GM19035 (cell line): Measurements from ENCODE around the gene KLHL22.
"Not testable (repeated sequence)": the region's sequence is repeated elsewhere in the genome, so short reads cannot be mapped to it uniquely, and the experiment has no call there.

ENCODE experiments used
- ATAC-seq: cut with Tn5 transposase; IDR thresholded peaks from one replicate; pipeline ENCODE4 v1.9.1; 2021; ENCODE audit not compliant: unreplicated experiment

Gene KLHL22

GRCh38 chr22:20503816-20504215, 8.2 kb upstream of the KLHL22 start:
- ATAC-seq = no peak

DNA sequence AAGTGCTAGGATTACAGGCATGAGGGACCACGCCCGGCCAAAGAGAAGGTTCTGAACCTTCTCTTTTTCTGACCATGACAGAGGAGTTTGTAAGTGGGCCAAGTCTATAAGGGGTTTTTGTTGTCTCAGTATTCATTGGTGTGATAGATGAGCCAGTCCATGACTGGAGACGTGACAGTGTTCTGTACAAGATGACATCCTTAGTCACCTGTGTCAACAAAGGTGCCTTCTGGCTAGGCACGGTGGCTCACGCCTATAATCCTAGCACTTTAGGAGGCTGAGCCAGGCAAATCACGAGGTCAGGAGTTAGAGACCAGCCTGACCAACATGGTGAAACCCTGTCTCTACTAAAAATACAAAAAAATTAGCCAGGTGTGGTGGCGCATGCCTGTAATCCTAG, 4.2 kb upstream of the KLHL22 start:
- no peak for ATAC-seq

DNA sequence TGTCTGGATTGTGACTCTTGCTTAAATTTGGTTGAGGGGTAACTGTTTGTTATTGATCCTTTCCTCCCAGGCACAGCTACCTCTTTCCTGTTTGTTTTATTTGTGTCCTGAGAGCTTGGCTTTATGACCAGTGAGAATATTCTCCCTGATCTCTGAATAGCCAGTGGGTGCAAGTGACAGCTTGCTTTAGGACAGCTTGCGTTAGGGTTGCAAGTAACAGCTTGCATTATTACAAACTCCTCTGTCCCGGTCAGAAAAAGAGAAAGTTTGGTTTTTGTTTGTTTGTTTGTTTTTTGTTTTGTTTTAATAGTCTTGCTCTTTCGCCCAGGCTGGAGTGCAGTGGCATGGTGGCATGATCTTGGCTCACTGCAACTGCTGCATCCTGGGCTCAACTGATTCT, 3.3 kb upstream of the KLHL22 start:
- no peak for ATAC-seq

DNA sequence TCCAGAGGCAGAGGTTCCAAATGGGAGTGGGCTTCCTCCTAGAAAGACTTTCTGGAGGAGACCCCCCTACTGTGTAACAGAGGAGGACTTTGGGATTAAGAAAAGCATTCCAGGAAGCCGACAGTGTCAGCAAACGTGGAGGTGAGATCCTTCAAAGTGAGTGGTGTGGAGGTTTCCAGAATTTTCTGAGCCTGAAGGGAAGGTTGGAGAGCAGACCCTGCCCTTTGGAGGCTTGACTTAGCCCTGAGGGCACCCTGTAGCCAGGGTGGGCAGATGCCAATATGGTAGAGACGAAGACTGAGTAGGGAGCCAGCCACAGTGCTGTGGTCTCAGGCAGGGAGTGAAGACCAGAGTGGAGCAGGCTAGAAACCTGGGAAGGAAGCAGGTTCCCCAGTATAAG, 1.8 kb upstream of the KLHL22 start:
- no peak for ATAC-seq

- peak; percentile 82 for ATAC-seq
Measured at GRCh38 chr22:20495861-20496681, 476 bp upstream of the KLHL22 start.

GRCh38 chr22:20491346-20491745, 4.2 kb downstream of the KLHL22 start:
- ATAC-seq = no peak

DNA sequence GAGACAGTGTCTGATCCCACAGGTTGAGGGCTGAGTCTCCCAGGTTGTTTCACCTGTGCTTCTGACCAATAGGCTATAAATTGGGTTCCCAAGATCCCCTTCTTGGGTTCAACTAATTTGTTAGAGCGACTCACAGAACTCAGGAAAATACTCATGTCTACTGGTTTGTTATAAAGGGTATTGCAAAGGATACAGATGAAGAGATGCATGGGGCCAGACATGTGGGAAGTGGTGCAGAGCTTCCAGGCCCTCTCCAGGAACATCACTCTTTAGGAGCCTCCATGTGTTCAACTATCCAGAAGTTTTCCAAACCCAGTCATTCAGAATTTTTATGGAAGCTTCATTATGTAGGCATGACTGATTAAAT, 4.7 kb downstream of the KLHL22 start:
- ATAC-seq = no peak

DNA sequence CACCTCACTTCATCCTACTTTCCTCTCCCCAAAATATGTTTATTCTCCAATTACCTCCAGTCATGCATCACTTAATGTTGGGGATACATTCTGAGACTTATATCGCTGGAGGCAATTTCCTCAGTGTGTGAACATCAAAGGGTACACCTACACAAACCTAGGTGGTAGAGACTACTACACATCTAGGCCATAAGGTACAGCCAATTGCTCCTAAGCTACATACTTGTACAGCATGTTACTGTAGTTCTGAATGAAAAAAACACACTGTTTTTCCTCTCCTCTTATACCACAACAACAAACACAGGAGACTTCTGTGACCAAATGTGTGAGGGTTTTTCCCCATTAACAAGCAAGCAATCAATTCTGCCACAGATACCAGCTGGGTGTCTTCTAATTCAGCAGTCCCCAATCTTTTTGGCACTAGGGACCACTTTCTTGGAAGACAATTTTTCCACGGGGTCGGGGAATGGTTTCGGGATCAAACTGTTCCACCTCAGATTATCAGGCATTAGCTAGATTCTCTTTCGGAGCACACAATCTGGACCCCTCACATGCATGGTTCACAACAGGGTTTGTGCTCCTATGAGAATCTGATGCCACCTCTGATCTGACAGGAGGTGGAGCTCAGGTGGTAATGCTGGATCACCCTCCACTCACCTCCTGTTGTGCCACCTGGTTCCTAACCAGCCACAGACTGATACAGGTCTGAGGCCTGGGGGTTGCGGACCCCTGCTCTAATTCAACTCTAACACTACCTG, 5.2 kb downstream of the KLHL22 start:
- no peak for ATAC-seq

DNA sequence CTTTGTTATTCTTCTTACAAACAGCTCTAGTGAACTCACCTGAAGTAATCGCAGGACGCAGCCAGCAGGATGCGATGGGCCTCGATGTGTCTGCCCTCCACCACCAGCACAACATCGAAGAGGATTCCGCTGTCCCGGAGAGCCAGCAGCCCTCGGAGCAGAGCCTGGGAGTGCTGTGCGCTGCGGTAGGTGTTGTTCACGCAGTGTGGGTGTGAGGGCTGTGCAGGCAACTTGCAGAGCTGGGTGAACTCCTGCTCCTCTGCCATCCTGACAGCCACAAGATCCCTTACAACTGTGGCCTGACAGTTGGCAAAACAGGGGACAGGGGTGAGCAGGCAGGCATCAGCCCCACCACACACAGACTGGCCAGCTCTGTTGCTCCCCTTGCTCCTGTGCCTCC, 6.6 kb downstream of the KLHL22 start:
- no peak for ATAC-seq

GRCh38 chr22:20487715-20488114, 7.9 kb downstream of the KLHL22 start:
- no peak for ATAC-seq

DNA sequence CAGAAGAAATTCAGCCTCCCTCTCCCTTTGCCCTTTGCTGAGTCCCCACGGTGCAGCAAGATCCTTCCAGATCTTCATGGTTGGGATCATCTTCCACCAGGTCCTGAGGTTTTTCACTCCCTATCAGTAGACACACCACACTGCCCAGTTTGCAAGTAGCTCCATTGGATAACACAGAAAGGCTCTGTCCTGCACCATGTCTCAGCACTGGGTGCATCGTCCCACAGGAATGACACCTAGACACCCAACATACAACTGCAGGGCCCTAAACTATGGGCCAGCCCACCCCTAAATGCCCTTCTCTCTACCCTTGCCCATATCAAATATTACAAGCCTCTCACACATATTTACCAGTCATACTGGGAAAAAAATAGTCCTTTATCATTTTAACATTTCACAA, 9.4 kb downstream of the KLHL22 start:
- no peak for ATAC-seq

DNA sequence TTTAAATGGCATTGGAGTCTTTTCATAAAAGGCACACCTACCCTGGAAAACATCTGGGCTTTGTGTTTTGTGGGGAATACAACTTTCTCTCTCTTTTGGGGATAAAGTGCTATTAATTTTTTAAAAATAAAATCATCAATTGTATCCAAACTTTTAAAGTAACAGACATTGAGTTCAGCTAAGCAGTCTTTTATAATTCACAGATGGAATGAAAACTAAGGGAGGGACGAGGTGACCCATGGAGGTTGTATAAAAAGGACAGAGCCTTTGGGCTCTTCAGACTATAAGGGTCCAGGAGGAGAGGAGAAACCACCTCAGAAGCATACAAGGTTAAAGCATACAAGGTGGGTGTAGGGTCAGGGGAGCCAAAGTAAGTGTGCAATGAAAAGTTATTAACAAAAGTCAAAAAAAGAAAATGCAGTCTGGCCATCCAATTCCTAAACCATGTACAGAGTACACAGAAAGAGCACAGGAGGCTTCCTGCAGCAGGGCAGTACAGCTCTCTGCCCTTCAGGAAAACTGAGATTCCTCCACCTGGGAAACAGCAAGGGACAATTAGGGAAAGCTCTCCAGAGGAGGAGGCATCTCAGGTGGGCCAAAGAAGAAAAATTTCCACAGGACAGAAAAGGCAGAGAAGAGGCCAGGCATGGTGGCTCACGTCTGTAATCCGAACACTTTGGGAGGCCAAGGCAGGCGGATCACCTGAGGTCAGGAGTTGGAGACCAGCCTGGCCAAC, 10.5 kb downstream of the KLHL22 start:
- ATAC-seq = no peak

DNA sequence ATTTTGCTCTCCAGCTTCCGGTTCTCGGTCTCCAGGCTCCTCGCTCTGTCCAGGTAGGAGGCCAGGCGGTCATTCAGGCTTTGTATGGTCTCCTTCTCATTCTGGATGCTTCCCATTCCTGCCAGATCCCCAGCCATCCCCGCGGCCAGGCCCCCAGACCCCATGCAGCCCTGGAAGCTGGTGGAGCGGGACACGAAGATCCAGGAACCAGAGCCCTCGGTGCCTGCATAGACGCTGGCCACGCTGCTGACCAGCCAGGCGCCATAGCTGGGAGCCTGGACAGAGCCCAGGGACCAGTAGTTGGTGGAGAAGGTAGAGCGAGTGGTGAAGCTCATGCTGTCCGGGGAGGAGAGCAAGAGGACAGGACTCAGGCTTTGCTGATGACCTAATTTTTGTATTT, 11.8 kb downstream of the KLHL22 start:
- no peak for ATAC-seq

DNA sequence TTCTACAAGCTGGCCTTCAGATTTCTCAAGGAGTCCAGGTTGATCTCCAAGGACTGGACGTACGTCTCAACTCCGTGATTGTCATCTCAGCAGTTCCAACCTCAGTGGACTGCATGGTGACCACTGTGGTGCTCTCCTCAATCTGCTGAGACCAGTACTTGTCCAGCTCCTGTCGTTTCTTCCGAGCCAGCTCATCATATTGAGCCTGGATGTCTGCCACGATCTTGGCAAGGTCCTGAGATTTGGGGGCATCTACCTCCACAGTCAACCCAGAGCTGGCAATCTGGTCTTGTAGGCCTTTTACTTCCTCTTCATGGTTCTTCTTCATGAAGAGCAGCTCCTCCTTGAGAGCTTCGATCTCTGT, 12.5 kb downstream of the KLHL22 start:
- ATAC-seq = not testable (repeated sequence)

GRCh38 chr22:20479612-20480196, 15.9 kb downstream of the KLHL22 start:
- no peak for ATAC-seq

DNA sequence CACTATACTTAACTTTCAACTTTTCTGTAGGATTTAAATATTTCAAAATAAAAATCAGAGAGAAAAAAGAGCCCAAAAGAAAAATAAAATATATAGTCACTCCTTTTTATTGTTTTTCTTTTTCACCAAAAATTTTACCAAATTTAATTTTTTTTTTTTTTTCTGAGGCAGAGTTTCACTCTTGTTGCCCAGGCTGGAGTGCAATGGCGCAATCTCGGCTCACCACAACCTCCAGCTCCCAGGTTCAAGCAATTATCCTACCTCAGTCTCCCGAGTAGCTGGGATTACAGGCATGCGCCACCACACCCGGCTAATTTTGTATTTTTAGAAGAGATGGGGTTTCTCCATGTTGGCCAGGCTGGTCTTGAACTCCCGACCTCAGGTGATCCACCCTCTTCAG, 17.5 kb downstream of the KLHL22 start:
- ATAC-seq = not testable (repeated sequence)

GRCh38 chr22:20475569-20475968, 20.0 kb downstream of the KLHL22 start:
- not testable (repeated sequence) for ATAC-seq

DNA sequence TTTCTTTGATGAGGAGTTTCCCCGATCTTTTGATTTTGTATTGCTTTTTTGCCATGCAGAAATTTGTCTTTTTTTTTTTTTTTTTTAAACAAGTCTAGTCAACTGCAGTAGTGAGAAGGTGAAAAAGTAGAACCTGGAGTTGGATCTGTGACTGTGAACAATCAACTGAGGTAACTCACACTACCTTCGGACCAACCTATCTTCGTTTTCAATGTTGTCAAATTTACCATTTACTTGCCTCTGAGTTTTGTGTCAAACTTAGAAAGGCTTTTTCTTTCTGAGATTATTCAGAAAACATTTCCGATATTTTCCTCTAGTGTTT, 20.5 kb downstream of the KLHL22 start:
- ATAC-seq = no peak

GRCh38 chr22:20472629-20473442, 22.8 kb downstream of the KLHL22 start:
- ATAC-seq = no peak

- no peak for ATAC-seq
Measured at GRCh38 chr22:20471126-20471833, 24.3 kb downstream of the KLHL22 start.
